ENCODE data around the gene CLEC1A. TPM values are rescaled to one million over a fixed set of nuclear protein-coding genes. Genes with fewer than 3 reads are reported as not detected.

CLEC1A gene
- total and polyA plus RNA-seq, 2 donors (not counting 1 experiment from before 2014, with no cell fraction given): 0.08 TPM; not detected in 1

GRCh38 chr12:10095971-10096370, 2.8 kb downstream of the CLEC1A start:
- no peak overlapping the region for H3K27ac ChIP-seq (ENCODE audit: insufficient read depth, low read length)
- no peaks in the 10 kb centered on the region for H3K4me1 ChIP-seq (ENCODE audit: control insufficient read depth, extremely low read depth, insufficient read depth, low read length)
- no peak overlapping the region for H3K4me3 ChIP-seq (replicated peaks in 1 of 4; ENCODE audit: control extremely low read depth in 1 of 4, insufficient read depth in 1 of 4, low read depth in 3 of 4, low read length in 4 of 4)
- no peak overlapping the region for H3K4me2 ChIP-seq (ENCODE audit: extremely low read depth, insufficient read depth, low read length)
- TF ChIP-seq EZH2 (IDR thresholded peaks at IDR 0.05; ENCODE audit: low read length, missing control alignments) (no peak), CTCF (conservative IDR thresholded peaks at IDR 0.05 in 1 of 2, IDR thresholded peaks at IDR 0.05 in 1 of 2; ENCODE audit: low read depth in 1 of 2, low read length in 2 of 2) (no peak)
- no peak overlapping the region for H2AFZ ChIP-seq (ENCODE audit: low read length)
- no peaks in the 10 kb centered on the region for H4K20me1 ChIP-seq (ENCODE audit: control insufficient read depth, extremely low read depth, insufficient read depth, low read length)
- no peaks in the 10 kb centered on the region for H3K79me2 ChIP-seq (ENCODE audit: control insufficient read depth, insufficient read depth, low read length)
- no peaks in the 10 kb centered on the region for H3K36me3 ChIP-seq (ENCODE audit: control insufficient read depth, insufficient read depth, low read length)
- H3K9ac ChIP-seq (ENCODE audit: insufficient read depth, low read length): no peak overlapping the region
- no peak for DNase-seq (ENCODE audit: low read depth in 2 of 2)
- H3K27me3 ChIP-seq (ENCODE audit: control insufficient read depth, insufficient read depth, low read length): no peaks in the 10 kb centered on the region
- H3K9me3 ChIP-seq (ENCODE audit: control insufficient read depth, insufficient read depth, low read depth, low read length): no peaks in the 10 kb centered on the region

- no peak for DNase-seq (ENCODE audit: low read depth in 2 of 2)
- H3K4me3 ChIP-seq (replicated peaks in 1 of 4; ENCODE audit: control extremely low read depth in 1 of 4, insufficient read depth in 1 of 4, low read depth in 3 of 4, low read length in 4 of 4): no peak overlapping the region
- no peak overlapping the region for H3K9ac ChIP-seq (ENCODE audit: insufficient read depth, low read length)
- H3K36me3 ChIP-seq (ENCODE audit: control insufficient read depth, insufficient read depth, low read length): no peaks in the 10 kb centered on the region
- H3K27me3 ChIP-seq (ENCODE audit: control insufficient read depth, insufficient read depth, low read length): no peaks in the 10 kb centered on the region
- H3K4me2 ChIP-seq (ENCODE audit: extremely low read depth, insufficient read depth, low read length): no peak overlapping the region
- H4K20me1 ChIP-seq (ENCODE audit: control insufficient read depth, extremely low read depth, insufficient read depth, low read length): no peaks in the 10 kb centered on the region
- TF ChIP-seq CTCF (conservative IDR thresholded peaks at IDR 0.05 in 1 of 2, IDR thresholded peaks at IDR 0.05 in 1 of 2; ENCODE audit: low read depth in 1 of 2, low read length in 2 of 2) (no peak), EZH2 (IDR thresholded peaks at IDR 0.05; ENCODE audit: low read length, missing control alignments) (no peak)
- no peak overlapping the region for H3K27ac ChIP-seq (ENCODE audit: insufficient read depth, low read length)
- no peaks in the 10 kb centered on the region for H3K79me2 ChIP-seq (ENCODE audit: control insufficient read depth, insufficient read depth, low read length)
- no peaks in the 10 kb centered on the region for H3K4me1 ChIP-seq (ENCODE audit: control insufficient read depth, extremely low read depth, insufficient read depth, low read length)
- no peak overlapping the region for H2AFZ ChIP-seq (ENCODE audit: low read length)
- H3K9me3 ChIP-seq (ENCODE audit: control insufficient read depth, insufficient read depth, low read depth, low read length): no peaks in the 10 kb centered on the region
These were observed 4.0 kb downstream of the CLEC1A start for GRCh38 chr12:10094646-10095395.

- H3K4me1 ChIP-seq (ENCODE audit: control insufficient read depth, extremely low read depth, insufficient read depth, low read length): no peaks in the 10 kb centered on the region
- H3K27me3 ChIP-seq (ENCODE audit: control insufficient read depth, insufficient read depth, low read length): no peaks in the 10 kb centered on the region
- no peak for TF ChIP-seq EZH2 (IDR thresholded peaks at IDR 0.05; ENCODE audit: low read length, missing control alignments)
- TF ChIP-seq CTCF (conservative IDR thresholded peaks at IDR 0.05 in 1 of 2, IDR thresholded peaks at IDR 0.05 in 1 of 2; ENCODE audit: low read depth in 1 of 2, low read length in 2 of 2): no peak
- no peak overlapping the region for H3K4me2 ChIP-seq (ENCODE audit: extremely low read depth, insufficient read depth, low read length)
- no peaks in the 10 kb centered on the region for H4K20me1 ChIP-seq (ENCODE audit: control insufficient read depth, extremely low read depth, insufficient read depth, low read length)
- no peaks in the 10 kb centered on the region for H3K36me3 ChIP-seq (ENCODE audit: control insufficient read depth, insufficient read depth, low read length)
- H2AFZ ChIP-seq (ENCODE audit: low read length): no peak overlapping the region
- no peak for DNase-seq (ENCODE audit: low read depth in 2 of 2)
- H3K4me3 ChIP-seq (replicated peaks in 1 of 4; ENCODE audit: control extremely low read depth in 1 of 4, insufficient read depth in 1 of 4, low read depth in 3 of 4, low read length in 4 of 4): no peak overlapping the region
- H3K9me3 ChIP-seq (ENCODE audit: control insufficient read depth, insufficient read depth, low read depth, low read length): no peaks in the 10 kb centered on the region
- no peak overlapping the region for H3K9ac ChIP-seq (ENCODE audit: insufficient read depth, low read length)
- H3K27ac ChIP-seq (ENCODE audit: insufficient read depth, low read length): no peak overlapping the region
- H3K79me2 ChIP-seq (ENCODE audit: control insufficient read depth, insufficient read depth, low read length): no peaks in the 10 kb centered on the region
These were observed 9.6 kb downstream of the CLEC1A start for GRCh38 chr12:10088955-10089900.
